ENCODE data around the gene BMPR1A. TPM values are rescaled to one million over a fixed set of nuclear protein-coding genes. Genes with fewer than 3 reads are reported as not detected.

The BMPR1A gene
- polyA plus RNA-seq, 3 donors: 0.25 to 0.67 (median 0.61) TPM

DNA sequence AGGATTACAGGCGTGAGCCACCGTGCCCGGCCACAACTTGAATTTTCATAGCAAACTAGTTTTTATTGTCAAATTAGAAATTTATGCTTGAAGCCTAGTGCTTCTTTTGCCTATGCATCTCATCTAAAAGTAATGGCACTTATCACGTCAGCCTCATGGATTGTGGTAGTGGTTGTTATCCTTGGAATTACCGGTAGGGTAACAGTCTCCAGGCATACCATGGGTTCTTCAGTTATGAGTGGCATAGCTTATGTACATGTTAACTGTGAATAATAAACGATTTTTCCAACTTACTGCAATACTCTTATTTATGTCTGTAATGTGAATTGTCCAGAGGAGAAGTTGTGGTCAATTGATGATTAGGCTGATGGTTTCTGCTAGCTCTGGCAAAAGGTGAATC, 63.1 kb downstream of the BMPR1A start:
- DNase-seq: no peak
- Histone ChIP-seq H3K79me2 (ENCODE audit: insufficient read depth, low read length) (no peaks in the 10 kb centered on the region), H3K27ac (ENCODE audit: low read depth in 1 of 2, low read length in 2 of 2) (no peak overlapping the region), H3K36me3 (replicated peaks in 1 of 2; ENCODE audit: control insufficient read depth in 1 of 2, insufficient read depth in 2 of 2, low read length in 2 of 2) (no peaks in the 10 kb centered on the region), H3K9me3 (replicated peaks in 1 of 2; ENCODE audit: control insufficient read depth in 1 of 2, insufficient read depth in 1 of 2, low read length in 2 of 2) (no peaks in the 10 kb centered on the region), H3K4me1 (ENCODE audit: control insufficient read depth in 1 of 2, insufficient read depth in 2 of 2, low read length in 2 of 2) (no peaks in the 10 kb centered on the region), H2AFZ (ENCODE audit: insufficient read depth, low read depth, low read length, poor library complexity, severe bottlenecking) (no peak overlapping the region), H3K4me2 (replicated peaks; ENCODE audit: extremely low read depth, low read length, poor library complexity, severe bottlenecking) (no peak overlapping the region), H4K20me1 (ENCODE audit: insufficient read depth, low read length) (no peaks in the 10 kb centered on the region), H3K27me3 (ENCODE audit: control insufficient read depth in 2 of 2, insufficient read depth in 2 of 2, low read length in 2 of 2) (no peaks in the 10 kb centered on the region), H3K9ac (ENCODE audit: insufficient read depth, low read length, poor library complexity, severe bottlenecking) (no peak overlapping the region), H3K4me3 (replicated peaks in 1 of 3; ENCODE audit: low read depth in 2 of 3, low read length in 3 of 3) (no peak overlapping the region)
- Mint-ChIP-seq H3K27ac (no peak overlapping the region), H3K4me1 (no peaks in the 10 kb centered on the region), H3K36me3 (no peaks in the 10 kb centered on the region), H3K4me3 (no peak overlapping the region), H3K9me3 (peaks cover 0 to 2% (median 0%) of the 10 kb centered on the region in 7 donors), H3K27me3 (ENCODE audit: low read depth in 3 of 3) (peaks cover 5 to 10% (median 9%) of the 10 kb centered on the region in 3 donors)
- intact Hi-C loops (cut with micrococcal nuclease): no loop called here
- no CpG with 5 or more reads among the region's 6 CpGs for WGBS (ENCODE audit: insufficient coverage)
- TF ChIP-seq, protein P1, sequence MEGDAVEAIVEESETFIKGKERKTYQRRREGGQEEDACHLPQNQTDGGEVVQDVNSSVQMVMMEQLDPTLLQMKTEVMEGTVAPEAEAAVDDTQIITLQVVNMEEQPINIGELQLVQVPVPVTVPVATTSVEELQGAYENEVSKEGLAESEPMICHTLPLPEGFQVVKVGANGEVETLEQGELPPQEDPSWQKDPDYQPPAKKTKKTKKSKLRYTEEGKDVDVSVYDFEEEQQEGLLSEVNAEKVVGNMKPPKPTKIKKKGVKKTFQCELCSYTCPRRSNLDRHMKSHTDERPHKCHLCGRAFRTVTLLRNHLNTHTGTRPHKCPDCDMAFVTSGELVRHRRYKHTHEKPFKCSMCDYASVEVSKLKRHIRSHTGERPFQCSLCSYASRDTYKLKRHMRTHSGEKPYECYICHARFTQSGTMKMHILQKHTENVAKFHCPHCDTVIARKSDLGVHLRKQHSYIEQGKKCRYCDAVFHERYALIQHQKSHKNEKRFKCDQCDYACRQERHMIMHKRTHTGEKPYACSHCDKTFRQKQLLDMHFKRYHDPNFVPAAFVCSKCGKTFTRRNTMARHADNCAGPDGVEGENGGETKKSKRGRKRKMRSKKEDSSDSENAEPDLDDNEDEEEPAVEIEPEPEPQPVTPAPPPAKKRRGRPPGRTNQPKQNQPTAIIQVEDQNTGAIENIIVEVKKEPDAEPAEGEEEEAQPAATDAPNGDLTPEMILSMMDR (IDR thresholded peaks at IDR 0.05): no peak

DNA sequence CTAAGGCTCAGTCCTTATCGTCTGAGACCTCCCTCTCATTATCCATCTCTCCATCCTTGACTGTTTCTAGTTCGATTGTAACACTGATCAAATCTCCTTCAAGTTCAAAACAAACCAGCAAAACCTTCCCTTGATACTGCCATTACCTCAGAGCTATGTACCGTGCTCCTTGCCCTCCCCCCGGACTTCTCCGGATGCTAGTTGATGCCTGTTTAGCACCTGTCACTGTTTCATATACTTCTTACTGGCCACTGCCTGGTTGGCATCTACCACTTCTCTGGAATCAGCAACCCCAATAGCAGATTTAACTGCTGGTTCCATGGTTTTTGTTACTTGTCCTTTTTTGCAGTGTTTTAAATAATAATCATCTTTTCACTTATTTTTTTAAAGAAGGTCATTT, 64.1 kb downstream of the BMPR1A start:
- peaks cover 0 to 2% (median 0%) of the 10 kb centered on the region in 7 donors for H3K9me3 Mint-ChIP-seq
- H3K4me3 ChIP-seq (replicated peaks in 1 of 3; ENCODE audit: low read depth in 2 of 3, low read length in 3 of 3): no peak overlapping the region
- 93% methylated on average over 5 of the region's 5 CpGs for WGBS (ENCODE audit: insufficient coverage)
- no peaks in the 10 kb centered on the region for H3K4me1 ChIP-seq (ENCODE audit: control insufficient read depth in 1 of 2, insufficient read depth in 2 of 2, low read length in 2 of 2)
- DNase-seq: no peak
- TF ChIP-seq, protein P1 (IDR thresholded peaks at IDR 0.05): no peak
- no peaks in the 10 kb centered on the region for H3K4me1 Mint-ChIP-seq
- H3K4me2 ChIP-seq (replicated peaks; ENCODE audit: extremely low read depth, low read length, poor library complexity, severe bottlenecking): no peak overlapping the region
- no peak overlapping the region for H2AFZ ChIP-seq (ENCODE audit: insufficient read depth, low read depth, low read length, poor library complexity, severe bottlenecking)
- no peaks in the 10 kb centered on the region for H4K20me1 ChIP-seq (ENCODE audit: insufficient read depth, low read length)
- no peaks in the 10 kb centered on the region for H3K27me3 ChIP-seq (ENCODE audit: control insufficient read depth in 2 of 2, insufficient read depth in 2 of 2, low read length in 2 of 2)
- H3K4me3 Mint-ChIP-seq: no peak overlapping the region
- H3K27ac ChIP-seq (ENCODE audit: low read depth in 1 of 2, low read length in 2 of 2): no peak overlapping the region
- no peaks in the 10 kb centered on the region for H3K79me2 ChIP-seq (ENCODE audit: insufficient read depth, low read length)
- peaks cover 5 to 10% (median 6%) of the 10 kb centered on the region in 3 donors for H3K27me3 Mint-ChIP-seq (ENCODE audit: low read depth in 3 of 3)
- no peaks in the 10 kb centered on the region for H3K9me3 ChIP-seq (replicated peaks in 1 of 2; ENCODE audit: control insufficient read depth in 1 of 2, insufficient read depth in 1 of 2, low read length in 2 of 2)
- no peak overlapping the region for H3K9ac ChIP-seq (ENCODE audit: insufficient read depth, low read length, poor library complexity, severe bottlenecking)
- H3K27ac Mint-ChIP-seq: no peak overlapping the region
- H3K36me3 Mint-ChIP-seq: no peaks in the 10 kb centered on the region
- intact Hi-C loops (cut with micrococcal nuclease): no loop called here
- no peaks in the 10 kb centered on the region for H3K36me3 ChIP-seq (replicated peaks in 1 of 2; ENCODE audit: control insufficient read depth in 1 of 2, insufficient read depth in 2 of 2, low read length in 2 of 2)

Data from CD14-positive monocyte (primary cell).